Duodenal mucosa (tissue), 2 donors: ENCODE results near the gene MDM2.
"Not testable (repeated sequence)": the region's sequence is repeated elsewhere in the genome, so short reads cannot be mapped to it uniquely, and the experiment has no call there.

Experiments
- H3K27ac ChIP-seq: one replicate; pipeline ENCODE4 v1.7.0; 2013; ENCODE audit warnings: low read depth, low read length
- H3K27me3 ChIP-seq, 2 donors: one replicate each; pipeline ENCODE4 v1.7.0; 2013; ENCODE audit warnings: low read length in 2 of 2, control low read depth in 1 of 2; ENCODE audit not compliant: insufficient read depth in 2 of 2, control insufficient read depth in 1 of 2
- H3K36me3 ChIP-seq, 2 donors: one replicate each; pipeline ENCODE4 v1.7.0; 2013; ENCODE audit warnings: low read length in 2 of 2, control low read depth in 1 of 2; ENCODE audit not compliant: insufficient read depth in 2 of 2, control insufficient read depth in 1 of 2
- H3K4me1 ChIP-seq, 2 donors: one replicate each; pipeline ENCODE4 v1.7.0; 2013; ENCODE audit warnings: low read length in 2 of 2, control low read depth in 1 of 2; ENCODE audit not compliant: insufficient read depth in 2 of 2, control insufficient read depth in 1 of 2
- H3K4me3 ChIP-seq, 2 donors: one replicate each; pipeline ENCODE4 v1.7.0; 2013; ENCODE audit warnings: low read length in 2 of 2, low read depth in 1 of 2
- H3K9ac ChIP-seq, 2 donors: one replicate each; pipeline ENCODE4 v1.7.0; 2013; ENCODE audit warnings: low read length in 2 of 2, low read depth in 1 of 2
- H3K9me3 ChIP-seq, 2 donors: one replicate each; pipeline ENCODE4 v1.7.0; 2013; ENCODE audit warnings: low read length in 2 of 2, control low read depth in 1 of 2; ENCODE audit not compliant: control insufficient read depth in 1 of 2

Gene MDM2

GRCh38 chr12:68793975-68794652 lies 13.9 kb upstream of the MDM2 start:
- H3K27ac ChIP-seq: no peak overlapping the region
- H3K36me3 ChIP-seq: no peaks in the 10 kb centered on the region
- H3K4me1 ChIP-seq: no peaks in the 10 kb centered on the region
- no peak overlapping the region for H3K9ac ChIP-seq
- no peaks in the 10 kb centered on the region for H3K9me3 ChIP-seq
- H3K27me3 ChIP-seq: no peaks in the 10 kb centered on the region
- H3K4me3 ChIP-seq: no peak overlapping the region

- Histone ChIP-seq H3K27me3 (no peaks in the 10 kb centered on the region), H3K4me1 (no peaks in the 10 kb centered on the region), H3K9ac (no peak overlapping the region), H3K36me3 (no peaks in the 10 kb centered on the region), H3K9me3 (no peaks in the 10 kb centered on the region), H3K4me3 (no peak overlapping the region), H3K27ac (no peak overlapping the region)
These were observed 13.2 kb upstream of the MDM2 start for GRCh38 chr12:68794653-68795251.

- no peaks in the 10 kb centered on the region for H3K4me1 ChIP-seq
- no peak overlapping the region for H3K27ac ChIP-seq
- no peak overlapping the region for H3K4me3 ChIP-seq
- no peaks in the 10 kb centered on the region for H3K36me3 ChIP-seq
- H3K27me3 ChIP-seq: no peaks in the 10 kb centered on the region
- H3K9me3 ChIP-seq: no peaks in the 10 kb centered on the region
- no peak overlapping the region for H3K9ac ChIP-seq
These were observed 11.6 kb upstream of the MDM2 start for GRCh38 chr12:68796399-68796798.

- H3K4me3 ChIP-seq: no peak overlapping the region
- no peak overlapping the region for H3K27ac ChIP-seq
- H3K9me3 ChIP-seq: no peaks in the 10 kb centered on the region
- H3K36me3 ChIP-seq: no peaks in the 10 kb centered on the region
- H3K9ac ChIP-seq: no peak overlapping the region
- H3K27me3 ChIP-seq: no peaks in the 10 kb centered on the region
- no peaks in the 10 kb centered on the region for H3K4me1 ChIP-seq
These were observed 9.1 kb upstream of the MDM2 start for GRCh38 chr12:68798882-68799234.

GRCh38 chr12:68800294-68800693 lies 7.7 kb upstream of the MDM2 start:
- Histone ChIP-seq H3K9me3 (no peaks in the 10 kb centered on the region), H3K4me3 (no peak overlapping the region), H3K27me3 (no peaks in the 10 kb centered on the region), H3K36me3 (no peaks in the 10 kb centered on the region), H3K4me1 (peaks cover 9% of the 10 kb centered on the region in 2 donors), H3K9ac (no peak overlapping the region), H3K27ac (no peak overlapping the region)

- H3K4me1 ChIP-seq, H3K9me3 ChIP-seq, H3K27ac ChIP-seq, H3K9ac ChIP-seq, H3K27me3 ChIP-seq, H3K4me3 ChIP-seq, H3K36me3 ChIP-seq: not testable (repeated sequence)
These were observed 6.9 kb upstream of the MDM2 start for GRCh38 chr12:68801124-68801523.

GRCh38 chr12:68802372-68802745 lies 5.6 kb upstream of the MDM2 start:
- H3K36me3 ChIP-seq, H3K9ac ChIP-seq, H3K27me3 ChIP-seq, H3K27ac ChIP-seq, H3K4me3 ChIP-seq, H3K9me3 ChIP-seq: not testable (repeated sequence)
- H3K4me1 ChIP-seq: peaks cover 9 to 13% of the 10 kb centered on the region in 2 donors

- not testable (repeated sequence) for H3K36me3 ChIP-seq, H3K27ac ChIP-seq, H3K9me3 ChIP-seq, H3K27me3 ChIP-seq, H3K4me3 ChIP-seq, H3K9ac ChIP-seq
- peaks cover 9 to 13% of the 10 kb centered on the region in 2 donors for H3K4me1 ChIP-seq
These were observed 4.9 kb upstream of the MDM2 start for GRCh38 chr12:68802911-68803651.

- H3K4me3 ChIP-seq: peak overlapping the region in 1 of 2 donors; percentile 16
- no peak overlapping the region for H3K9ac ChIP-seq
- no peaks in the 10 kb centered on the region for H3K9me3 ChIP-seq
- H3K36me3 ChIP-seq: no peaks in the 10 kb centered on the region
- peaks cover 9 to 13% of the 10 kb centered on the region in 2 donors for H3K4me1 ChIP-seq
- H3K27ac ChIP-seq: no peak overlapping the region
- no peaks in the 10 kb centered on the region for H3K27me3 ChIP-seq
These were observed 3.9 kb upstream of the MDM2 start for GRCh38 chr12:68803948-68804656.
